Stimulated activated CD4-positive, alpha-beta T cell treated with anti-CD3 and anti-CD28 coated beads, Interleukin-1b, Interleukin-23, amount 100 ng/mL, for 1 hour (primary cell): ENCODE measurements around the gene SYS1.

Source experiments
- DNase-seq, 2 donors: peaks; one replicate each; pipeline ENCODE4 v3.0.0-alpha.2; 2020; ENCODE audit warnings: low read depth in 2 of 2

SYS1 gene

GRCh38 chr20:45387274-45387673, 24.3 kb downstream of the SYS1 start:
- no peak for DNase-seq

GRCh38 chr20:45390931-45391330, 28.0 kb downstream of the SYS1 start:
- no peak for DNase-seq

- DNase-seq: no peak
Measured at GRCh38 chr20:45391559-45391958, 28.6 kb downstream of the SYS1 start.

- no peak for DNase-seq
Measured at GRCh38 chr20:45392733-45393132, 29.8 kb downstream of the SYS1 start.

GRCh38 chr20:45394221-45395113, 31.5 kb downstream of the SYS1 start:
- no peak for DNase-seq

- no peak for DNase-seq
Measured at GRCh38 chr20:45395114-45395415, 32.1 kb downstream of the SYS1 start.

- no peak for DNase-seq
Measured at GRCh38 chr20:45399018-45399417, 36.1 kb downstream of the SYS1 start.

GRCh38 chr20:45400346-45401031, 37.5 kb downstream of the SYS1 start:
- no peak for DNase-seq

GRCh38 chr20:45402946-45403345, 40.0 kb downstream of the SYS1 start:
- DNase-seq: no peak

GRCh38 chr20:45404438-45404837, 41.5 kb downstream of the SYS1 start:
- DNase-seq: no peak

- no peak for DNase-seq
Measured at GRCh38 chr20:45405571-45406259, 42.8 kb downstream of the SYS1 start.

GRCh38 chr20:45406260-45407066, 43.5 kb downstream of the SYS1 start:
- DNase-seq: peak in 1 of 2 donors; percentile 21

- no peak for DNase-seq
Measured at GRCh38 chr20:45407067-45407745, 44.2 kb downstream of the SYS1 start.

GRCh38 chr20:45407783-45408645, 45.1 kb downstream of the SYS1 start, which contains the start of gene DBNDD2:
TSS of gene DBNDD2 (plus strand) at chr20:45408289. CDS start at chr20:45408468, 179 bp downstream.
- no peak for DNase-seq

GRCh38 chr20:45408646-45409213, 45.8 kb downstream of the SYS1 start:
- DNase-seq: no peak

- DNase-seq: no peak
Measured at GRCh38 chr20:45409521-45410272, 46.7 kb downstream of the SYS1 start.

- DNase-seq: no peak
Measured at GRCh38 chr20:45410887-45411286, 47.9 kb downstream of the SYS1 start.

GRCh38 chr20:45412653-45413052, 49.7 kb downstream of the SYS1 start:
- DNase-seq: no peak

GRCh38 chr20:45413479-45413878, 50.5 kb downstream of the SYS1 start:
- no peak for DNase-seq
